Keratinocyte (primary cell): ENCODE results near the gene GAS6. TPM values are rescaled to one million over a fixed set of nuclear protein-coding genes. Genes with fewer than 3 reads are reported as not detected.

ENCODE experiments used
- DNase-seq: peaks from one replicate; pipeline ENCODE4 v3.0.0-alpha.2; 2011; ENCODE audit warnings: low read depth, missing footprints, low spot score
- FAIRE-seq: peaks from 2 replicates; lab custom pipeline; 2011; peaks lifted over from hg19 to GRCh38; lab: Jason Lieb, UNC
- H2AFZ ChIP-seq: 2 replicates; pipeline ENCODE4 v1.6.0; 2012; ENCODE audit warnings: low read length, control low read depth, inconsistent platforms; ENCODE audit not compliant: control insufficient read depth
- H3K27ac ChIP-seq: 2 replicates; pipeline ENCODE4 v1.5.1; 2011; ENCODE audit warnings: low read length; ENCODE audit not compliant: control insufficient read depth, insufficient read depth
- H3K27me3 ChIP-seq: 3 replicates; pipeline ENCODE4 v1.6.0; 2011; ENCODE audit warnings: low read length; ENCODE audit not compliant: control insufficient read depth, insufficient read depth; ENCODE audit errors: extremely low read depth
- H3K36me3 ChIP-seq, 2 experiments: 2 replicates in 1 of 2; 3 replicates in 1 of 2; pipeline ENCODE4 v1.5.1; 2011; ENCODE audit warnings: low read length in 2 of 2, mild to moderate bottlenecking in 1 of 2; ENCODE audit not compliant: control insufficient read depth in 2 of 2, insufficient read depth in 2 of 2; ENCODE audit errors: extremely low read depth in 1 of 2
- H3K4me1 ChIP-seq: 3 replicates; pipeline ENCODE4 v1.5.1; 2011; ENCODE audit warnings: low read length; ENCODE audit not compliant: control insufficient read depth, insufficient read depth; ENCODE audit errors: extremely low read depth
- H3K4me2 ChIP-seq: 3 replicates; pipeline ENCODE4 v1.6.0; 2011; ENCODE audit warnings: low read depth, low read length; ENCODE audit not compliant: control insufficient read depth, insufficient read depth; ENCODE audit errors: extremely low read depth
- H3K4me3 ChIP-seq, 3 experiments: fragments of 200-600 bp in 1 of 3; sonication (generic) in 1 of 3; 2 replicates in 2 of 3; 3 replicates in 1 of 3; pipeline ENCODE4 v1.5.1; 2011 to 2016; ENCODE audit warnings: low read length in 3 of 3, mild to moderate bottlenecking in 3 of 3, control low read depth in 2 of 3, inconsistent platforms in 1 of 3, low read depth in 1 of 3, mixed read lengths in 1 of 3, mixed run types in 1 of 3, moderate library complexity in 1 of 3; ENCODE audit not compliant: control insufficient read depth in 2 of 3, insufficient read depth in 2 of 3; ENCODE audit errors: extremely low read depth in 1 of 3
- H3K79me2 ChIP-seq: 2 replicates; pipeline ENCODE4 v1.6.0; 2012; ENCODE audit warnings: low read length; ENCODE audit not compliant: control insufficient read depth, insufficient read depth
- H3K9ac ChIP-seq: 3 replicates; pipeline ENCODE4 v1.6.0; 2011; ENCODE audit warnings: low read length; ENCODE audit not compliant: control insufficient read depth, insufficient read depth; ENCODE audit errors: extremely low read depth
- H3K9me1 ChIP-seq: 3 replicates; pipeline ENCODE4 v1.6.0; 2011; ENCODE audit warnings: low read length; ENCODE audit not compliant: control insufficient read depth, insufficient read depth; ENCODE audit errors: extremely low read depth
- H3K9me3 ChIP-seq: 2 replicates; pipeline ENCODE4 v1.5.1; 2012; ENCODE audit warnings: low read depth, low read length; ENCODE audit not compliant: control insufficient read depth
- H4K20me1 ChIP-seq: 3 replicates; pipeline ENCODE4 v1.6.0; 2011; ENCODE audit warnings: low read length; ENCODE audit not compliant: control insufficient read depth, insufficient read depth; ENCODE audit errors: extremely low read depth
- EZH2 ChIP-seq: IDR thresholded peaks from one replicate; pipeline ENCODE4 v1.6.1; 2012; ENCODE audit warnings: inconsistent platforms, mild to moderate bottlenecking, low read length, moderate library complexity
- dilution Hi-C: fragments of 300-500 bp; cut with MboI; formaldehyde crosslinking; loops from one replicate; pipeline ENCODE4 v1.7.0; 2020; ENCODE audit warnings: low sequenced_read_pairs; ENCODE audit not compliant: extremely low pct_ligation_motif_present
- polyA plus RNA-seq, 5 experiments: library from polyadenylated mRNA; depleted of rRNA in 3 of 5; stranded (reverse) in 3 of 5; stranded (forward) in 1 of 5; unstranded in 1 of 5; fragments of >200 nt; gene quantifications; 1 replicate in 1 of 5; 2 replicates in 3 of 5; 3 replicates in 1 of 5; pipeline versions ENCODE4 v1.2.1 to v1.2.3, GENCODE V29; 2011 to 2012; ENCODE audit warnings: missing spikeins in 2 of 5, low read depth in 1 of 5, low replicate concordance in 1 of 5
- TF ChIP-seq, protein P1 (sequence below), 3 experiments: IDR thresholded peaks in 1 of 3; conservative IDR thresholded peaks in 1 of 3; optimal IDR thresholded peaks in 1 of 3; 2 replicates in 2 of 3; 3 replicates in 1 of 3; pipeline versions ENCODE3 to v1.5.1; 2011; ENCODE audit warnings: low read length in 3 of 3, mild to moderate bottlenecking in 3 of 3, moderate library complexity in 2 of 3, control low read depth in 1 of 3, inconsistent platforms in 1 of 3; ENCODE audit not compliant: insufficient read depth in 2 of 3; ENCODE audit errors: extremely low read depth in 1 of 3

GAS6 gene
- polyA plus RNA-seq, 1 donor (not counting 4 experiments of a cell fraction or from before 2014, with no cell fraction given) = 163 TPM

DNA sequence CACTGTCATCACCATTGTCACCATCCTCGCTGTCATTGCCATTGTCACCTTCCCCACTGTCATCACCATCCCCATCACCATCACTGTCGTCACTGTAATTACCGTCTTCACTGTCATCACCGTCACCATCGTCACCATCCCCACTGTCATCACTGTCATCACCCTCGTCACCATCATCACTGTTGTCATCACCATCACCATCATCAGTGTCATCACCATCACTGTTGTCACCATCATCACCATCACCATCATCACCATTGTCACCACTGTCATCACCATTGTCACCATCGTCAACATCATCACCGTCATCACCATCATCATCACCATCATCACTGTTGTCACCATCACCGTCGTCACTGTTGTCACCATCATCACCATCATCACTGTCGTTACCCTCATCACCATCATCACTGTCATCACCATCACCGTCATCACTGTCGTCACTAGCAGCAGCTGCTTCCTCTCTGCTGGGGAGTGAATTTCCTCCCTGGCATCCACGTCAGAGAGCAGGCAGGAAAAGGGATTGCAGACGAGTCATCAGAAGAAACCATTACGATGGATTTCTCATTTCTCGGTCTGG lies 77.5 kb downstream of the GAS6 start:
- no peak for TF ChIP-seq EZH2
- TF ChIP-seq, protein P1, sequence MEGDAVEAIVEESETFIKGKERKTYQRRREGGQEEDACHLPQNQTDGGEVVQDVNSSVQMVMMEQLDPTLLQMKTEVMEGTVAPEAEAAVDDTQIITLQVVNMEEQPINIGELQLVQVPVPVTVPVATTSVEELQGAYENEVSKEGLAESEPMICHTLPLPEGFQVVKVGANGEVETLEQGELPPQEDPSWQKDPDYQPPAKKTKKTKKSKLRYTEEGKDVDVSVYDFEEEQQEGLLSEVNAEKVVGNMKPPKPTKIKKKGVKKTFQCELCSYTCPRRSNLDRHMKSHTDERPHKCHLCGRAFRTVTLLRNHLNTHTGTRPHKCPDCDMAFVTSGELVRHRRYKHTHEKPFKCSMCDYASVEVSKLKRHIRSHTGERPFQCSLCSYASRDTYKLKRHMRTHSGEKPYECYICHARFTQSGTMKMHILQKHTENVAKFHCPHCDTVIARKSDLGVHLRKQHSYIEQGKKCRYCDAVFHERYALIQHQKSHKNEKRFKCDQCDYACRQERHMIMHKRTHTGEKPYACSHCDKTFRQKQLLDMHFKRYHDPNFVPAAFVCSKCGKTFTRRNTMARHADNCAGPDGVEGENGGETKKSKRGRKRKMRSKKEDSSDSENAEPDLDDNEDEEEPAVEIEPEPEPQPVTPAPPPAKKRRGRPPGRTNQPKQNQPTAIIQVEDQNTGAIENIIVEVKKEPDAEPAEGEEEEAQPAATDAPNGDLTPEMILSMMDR (optimal IDR thresholded peaks at IDR 0.05 in 1 of 3, IDR thresholded peaks at IDR 0.05 in 1 of 3, conservative IDR thresholded peaks at IDR 0.05 in 1 of 3; ENCODE audit: extremely low read depth in 1 of 3, insufficient read depth in 2 of 3, low read length in 3 of 3) = no peak
- dilution Hi-C loops = no loop called here
- FAIRE-seq (no peak), DNase-seq (no peak)
- H3K4me3 ChIP-seq = no peak overlapping the region
- H3K27ac ChIP-seq = no peak overlapping the region
- H3K36me3 ChIP-seq = no peaks in the 10 kb centered on the region
- no peaks in the 10 kb centered on the region for H4K20me1 ChIP-seq
- H3K9me1 ChIP-seq = no peaks in the 10 kb centered on the region
- H3K27me3 ChIP-seq = peaks cover 28% of the 10 kb centered on the region
- H3K9ac ChIP-seq = no peak overlapping the region
- peaks cover 26% of the 10 kb centered on the region for H3K4me1 ChIP-seq
- H2AFZ ChIP-seq = no peak overlapping the region
- peaks cover 5% of the 10 kb centered on the region for H3K9me3 ChIP-seq
- no peak overlapping the region for H3K4me2 ChIP-seq
- H3K79me2 ChIP-seq = no peaks in the 10 kb centered on the region

DNA sequence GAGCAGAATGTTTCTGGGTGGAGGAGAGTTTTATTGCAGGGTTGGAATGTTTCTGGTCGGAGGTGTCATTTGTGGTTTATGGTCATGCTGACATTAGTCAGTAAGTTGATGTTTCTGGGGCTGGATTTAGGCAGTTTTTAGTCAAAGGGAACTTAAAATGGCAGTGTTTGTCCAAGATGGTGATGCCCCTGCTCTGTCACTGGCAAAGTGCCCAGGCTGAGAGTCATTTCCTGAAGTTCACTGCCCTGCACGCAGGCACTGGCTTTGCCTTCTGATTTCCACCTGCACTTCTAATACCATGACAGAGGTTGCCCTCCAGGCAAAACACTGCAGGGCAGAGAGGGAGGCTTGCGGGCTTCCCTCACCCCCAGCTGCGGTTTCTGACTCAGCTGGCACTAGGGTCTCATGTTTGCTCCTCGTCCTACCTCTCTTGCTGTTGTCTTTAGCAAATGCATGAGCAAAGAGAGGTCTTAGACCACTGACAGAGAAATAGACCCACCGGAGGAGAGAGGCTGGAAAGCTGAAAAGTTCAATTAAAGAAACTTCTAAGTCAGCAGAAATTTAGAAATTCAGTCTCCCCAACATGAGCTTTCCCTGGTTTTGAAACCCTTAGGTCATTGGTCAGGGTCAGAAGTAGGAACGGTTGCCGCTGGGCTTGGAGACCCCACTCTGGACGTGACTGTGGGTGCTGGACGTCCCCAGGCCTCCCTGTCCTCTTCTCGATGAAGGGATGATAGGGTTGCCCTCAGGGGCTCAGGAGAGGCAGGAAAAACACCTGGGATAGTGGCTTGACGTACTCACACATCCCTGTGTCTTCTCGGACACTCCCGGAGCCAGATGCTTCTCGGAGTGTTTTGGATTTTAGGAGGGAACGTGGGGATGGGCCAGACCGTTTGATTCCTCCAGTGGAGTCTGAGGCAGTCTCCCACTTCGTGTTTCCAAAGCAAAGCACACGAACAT lies 78.5 kb downstream of the GAS6 start:
- Histone ChIP-seq H3K4me3 (no peak overlapping the region), H3K4me1 (peaks cover 28% of the 10 kb centered on the region), H3K27ac (no peak overlapping the region), H3K9ac (no peak overlapping the region), H2AFZ (no peak overlapping the region), H3K9me3 (peaks cover 5% of the 10 kb centered on the region), H3K9me1 (no peaks in the 10 kb centered on the region), H3K79me2 (no peaks in the 10 kb centered on the region), H3K27me3 (peaks cover 19% of the 10 kb centered on the region), H3K36me3 (no peaks in the 10 kb centered on the region), H3K4me2 (peak overlapping the region; percentile 41), H4K20me1 (no peaks in the 10 kb centered on the region)
- dilution Hi-C loops = no loop called here
- FAIRE-seq (peak; percentile 98), DNase-seq (peak; percentile 77)
- TF ChIP-seq, protein P1 (optimal IDR thresholded peaks at IDR 0.05 in 1 of 3, IDR thresholded peaks at IDR 0.05 in 1 of 3, conservative IDR thresholded peaks at IDR 0.05 in 1 of 3; ENCODE audit: extremely low read depth in 1 of 3, insufficient read depth in 2 of 3, low read length in 3 of 3) = no peak
- TF ChIP-seq EZH2 = no peak
